GM10248 (cell line): Measurements from ENCODE around the gene CLIP3.

Source experiments
- CTCF ChIA-PET: fragments of 300-600 bp; sonication (Branson Sonifier 250); formaldehyde crosslinking; extraction: SDS; loops from one replicate; lab custom pipeline; 2021; ENCODE audit warnings: antibody characterized with exemption; lab: Yijun Ruan, JAX
- POLR2A ChIA-PET: fragments of 350-650 bp; sonication (Branson Sonifier 250); formaldehyde crosslinking; extraction: SDS; loops from one replicate; lab custom pipeline; 2020; ENCODE audit warnings: antibody characterized with exemption; lab: Yijun Ruan, JAX
- DNase-seq: peaks from one replicate; pipeline ENCODE4 v3.0.0; 2012; ENCODE audit errors: extremely low spot score
- TF ChIP-seq, protein P1 (sequence below): IDR thresholded peaks from 2 replicates; pipeline ENCODE4 v1.5.1; 2012; ENCODE audit warnings: mild to moderate bottlenecking, low read depth; ENCODE audit errors: extremely low read depth, missing control alignments, control extremely low read depth

Gene CLIP3

DNA sequence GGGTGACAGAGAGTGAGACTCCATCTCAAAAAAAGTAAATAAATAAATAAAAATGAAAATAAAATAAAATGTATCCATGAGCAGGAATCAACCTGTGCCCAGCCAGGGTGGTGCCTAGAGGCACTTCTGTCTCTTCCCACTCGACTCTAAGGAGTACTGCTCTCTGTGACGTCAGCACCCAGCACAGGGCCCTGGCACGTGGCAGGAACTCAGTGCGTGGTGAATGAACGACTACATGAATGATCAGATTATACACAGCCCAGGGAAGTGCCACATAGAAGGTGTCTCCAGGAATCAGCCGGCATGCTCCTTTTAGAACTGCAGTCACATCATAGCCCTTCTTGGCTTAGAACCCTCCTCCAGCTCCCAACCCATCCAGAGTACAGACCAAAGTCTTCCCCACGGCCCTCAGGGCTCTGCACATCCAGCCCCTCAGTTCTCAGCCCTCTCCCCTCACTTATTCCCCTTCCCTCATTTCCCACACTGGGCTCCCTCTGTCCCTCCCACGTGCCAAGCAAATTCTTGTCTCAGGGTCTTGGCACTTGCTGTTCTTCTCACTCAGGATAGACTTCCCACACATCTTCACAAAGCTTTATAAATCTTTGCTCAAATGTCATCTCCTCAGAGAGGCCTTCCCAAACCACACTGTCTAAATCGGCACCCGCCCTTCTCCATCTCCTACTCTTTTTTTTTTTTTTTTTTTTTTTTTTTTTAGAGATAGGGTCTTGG lies 4.2 kb downstream of the CLIP3 start:
- ChIA-PET POLR2A (no interaction called here), CTCF (no interaction called here)
- TF ChIP-seq, protein P1, sequence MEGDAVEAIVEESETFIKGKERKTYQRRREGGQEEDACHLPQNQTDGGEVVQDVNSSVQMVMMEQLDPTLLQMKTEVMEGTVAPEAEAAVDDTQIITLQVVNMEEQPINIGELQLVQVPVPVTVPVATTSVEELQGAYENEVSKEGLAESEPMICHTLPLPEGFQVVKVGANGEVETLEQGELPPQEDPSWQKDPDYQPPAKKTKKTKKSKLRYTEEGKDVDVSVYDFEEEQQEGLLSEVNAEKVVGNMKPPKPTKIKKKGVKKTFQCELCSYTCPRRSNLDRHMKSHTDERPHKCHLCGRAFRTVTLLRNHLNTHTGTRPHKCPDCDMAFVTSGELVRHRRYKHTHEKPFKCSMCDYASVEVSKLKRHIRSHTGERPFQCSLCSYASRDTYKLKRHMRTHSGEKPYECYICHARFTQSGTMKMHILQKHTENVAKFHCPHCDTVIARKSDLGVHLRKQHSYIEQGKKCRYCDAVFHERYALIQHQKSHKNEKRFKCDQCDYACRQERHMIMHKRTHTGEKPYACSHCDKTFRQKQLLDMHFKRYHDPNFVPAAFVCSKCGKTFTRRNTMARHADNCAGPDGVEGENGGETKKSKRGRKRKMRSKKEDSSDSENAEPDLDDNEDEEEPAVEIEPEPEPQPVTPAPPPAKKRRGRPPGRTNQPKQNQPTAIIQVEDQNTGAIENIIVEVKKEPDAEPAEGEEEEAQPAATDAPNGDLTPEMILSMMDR, result no peak
- DNase-seq, result no peak

DNA sequence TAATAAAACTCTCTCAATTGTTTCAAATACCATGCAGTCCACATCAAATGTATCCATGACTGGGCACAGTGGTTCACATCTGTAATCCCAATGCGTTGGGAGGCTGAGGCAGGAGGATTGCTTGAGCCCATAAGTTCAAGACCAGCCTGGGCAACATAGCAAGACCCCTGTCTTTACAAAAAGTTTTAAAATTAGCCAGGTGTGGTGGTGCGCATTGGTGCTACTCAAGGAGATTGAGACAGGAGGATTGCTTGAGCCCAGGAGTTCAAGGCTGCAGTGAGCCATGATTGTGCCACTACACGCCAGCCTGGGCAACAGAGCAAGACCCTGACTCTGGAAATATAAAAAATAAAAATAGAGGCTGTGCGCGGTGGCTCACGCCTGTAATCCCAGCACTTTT lies 5.0 kb downstream of the CLIP3 start:
- DNase-seq, result no peak
- ChIA-PET POLR2A (no interaction called here), CTCF (no interaction called here)
- TF ChIP-seq, protein P1, result no peak

DNA sequence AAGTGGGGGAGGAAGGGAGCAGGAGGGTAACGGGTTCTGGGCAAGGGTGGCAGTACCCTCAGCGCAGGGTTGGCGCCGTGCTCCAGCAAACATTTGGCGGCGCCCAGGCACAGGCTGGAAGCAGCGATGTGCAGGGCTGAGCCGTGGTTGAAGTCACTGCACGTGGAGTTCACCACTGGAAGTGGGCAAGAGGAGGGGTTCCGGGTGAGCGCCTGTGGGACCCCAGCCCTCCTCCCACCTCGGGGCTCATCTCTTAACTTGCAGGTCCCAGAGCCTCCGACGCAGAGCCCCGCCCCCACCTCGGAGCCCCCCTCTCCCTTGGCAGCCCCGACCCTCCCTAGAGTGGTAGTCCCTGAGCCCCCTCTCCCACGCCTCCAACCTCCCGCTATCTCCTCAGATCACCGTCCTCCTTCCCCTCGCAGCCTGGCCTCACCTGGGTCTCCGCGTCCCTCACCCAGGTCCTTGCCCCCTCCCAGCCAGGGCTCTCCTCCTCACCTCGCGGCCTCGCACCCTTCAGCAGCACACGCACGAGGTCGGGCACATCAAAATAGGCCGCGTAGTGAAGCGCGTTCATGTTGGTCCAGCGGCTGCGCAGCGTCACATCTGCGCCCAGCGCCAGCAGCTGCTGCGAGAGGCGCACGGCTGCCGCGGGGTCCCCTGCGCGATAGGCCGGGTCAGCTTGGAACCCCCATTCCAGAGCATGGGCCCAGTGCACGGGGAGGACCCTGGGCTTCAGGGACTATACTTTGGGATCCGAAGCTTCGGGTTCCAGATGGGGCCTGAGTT lies 6.4 kb downstream of the CLIP3 start:
- POLR2A ChIA-PET, result no interaction called here
- no peak for DNase-seq
- TF ChIP-seq, protein P1, result no peak
- CTCF ChIA-PET, result no interaction called here

DNA sequence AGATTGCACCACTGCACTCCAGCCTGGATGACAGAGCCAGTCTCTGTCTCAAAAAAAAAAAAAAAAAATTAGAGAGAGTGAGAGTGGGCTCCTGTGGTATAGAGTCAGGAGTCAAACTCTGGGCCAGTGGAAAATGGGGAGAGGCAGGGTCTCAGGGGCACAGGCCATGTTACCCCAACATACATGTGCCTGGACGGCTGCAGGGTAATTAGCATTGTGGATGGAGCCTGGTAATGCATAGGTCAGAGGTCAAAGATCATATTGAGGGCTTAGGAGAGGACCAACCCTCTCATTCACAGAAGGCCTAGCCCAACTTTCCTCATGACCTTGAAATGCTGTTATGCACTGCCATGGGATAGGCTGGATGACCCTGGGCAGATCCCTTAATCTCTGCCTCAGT lies 7.1 kb downstream of the CLIP3 start:
- TF ChIP-seq, protein P1, result no peak

DNA sequence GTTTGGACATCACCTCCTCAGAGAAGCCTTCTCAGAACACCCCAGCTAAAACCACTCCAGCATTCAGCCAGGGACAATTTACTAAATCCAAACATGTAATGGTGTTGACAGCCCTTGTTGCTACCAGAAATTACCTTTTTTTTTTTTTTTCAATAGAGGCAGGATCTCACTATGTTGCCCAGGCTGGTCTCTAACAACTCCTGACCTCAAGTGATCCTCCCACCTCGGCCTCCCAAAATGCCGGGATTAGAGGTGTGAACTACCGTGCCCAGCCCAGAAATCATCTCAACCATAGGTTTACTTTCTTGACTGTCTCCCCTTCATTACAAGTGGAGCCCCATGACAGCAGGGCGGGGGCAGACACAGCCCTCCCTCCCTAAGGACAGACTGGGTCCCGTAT lies 9.2 kb downstream of the CLIP3 start:
- POLR2A ChIA-PET, result no interaction called here
- TF ChIP-seq, protein P1, result no peak
- no peak for DNase-seq
- CTCF ChIA-PET, result no interaction called here

More for the DNA sequence above, 7.1 kb downstream of the CLIP3 start:
- ChIA-PET POLR2A (no interaction called here), CTCF (no interaction called here)
- no peak for DNase-seq

DNA sequence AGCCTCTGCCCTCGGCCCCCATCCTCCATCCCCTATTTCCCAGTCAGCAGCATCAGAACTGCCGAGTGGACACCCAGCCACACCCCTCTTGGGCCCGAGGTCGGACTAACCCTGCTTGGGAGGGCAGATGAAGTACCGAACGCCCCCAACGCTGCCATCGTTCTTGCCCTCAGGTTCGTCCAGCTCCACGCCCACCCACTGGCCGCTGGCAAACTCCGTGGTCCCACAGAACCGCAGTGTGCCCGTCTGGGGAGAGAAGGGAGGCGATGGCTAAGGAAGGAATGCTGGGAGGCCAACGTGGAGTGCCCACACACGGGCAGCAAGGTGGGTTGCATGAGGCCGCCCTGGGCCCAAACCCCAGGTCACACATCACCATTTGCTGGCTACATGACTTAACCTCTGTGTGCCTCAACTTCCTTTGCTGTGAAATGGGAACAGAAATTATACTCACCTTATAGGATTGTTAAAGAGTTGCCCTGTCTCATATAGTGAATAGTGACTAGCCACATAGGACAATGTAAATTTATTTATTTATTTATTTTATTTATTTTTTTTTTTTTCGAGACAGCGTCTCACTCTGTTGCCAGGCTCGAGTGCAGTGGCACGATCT lies 13.5 kb downstream of the CLIP3 start:
- TF ChIP-seq, protein P1, result no peak
- DNase-seq, result no peak
- CTCF ChIA-PET, result no interaction called here
- POLR2A ChIA-PET, result no interaction called here
